Left lung (tissue), 10 donors: ENCODE data around the gene ABCB4. TPM values are rescaled to one million over a fixed set of nuclear protein-coding genes. Genes with fewer than 3 reads are reported as not detected.

Source experiments
- ATAC-seq: fragments of 200-7000 bp; cut with Tn5 transposase; one replicate; pipeline ENCODE4 v1.9.1; 2020; ENCODE audit warnings: moderate library complexity
- DNase-seq, 4 donors: peaks; one replicate each; pipeline ENCODE4 v3.0.0-alpha.2; 2013 to 2020
- H3K27ac ChIP-seq, 2 donors: fragments of 200-600 bp; sonication (generic) in 1 of 2; one replicate each; pipeline versions ENCODE4 v1.5.0 to v1.8.0; 2020 to 2021
- H3K27me3 ChIP-seq, 2 donors: fragments of 200-600 bp; sonication (generic) in 1 of 2; one replicate each; pipeline versions ENCODE4 v1.5.0 to v1.8.0; 2020 to 2021
- H3K36me3 ChIP-seq, 2 donors: fragments of 200-600 bp; sonication (generic) in 1 of 2; one replicate each; pipeline versions ENCODE4 v1.5.0 to v1.8.0; 2020 to 2021
- H3K4me1 ChIP-seq, 2 donors: fragments of 200-600 bp; one replicate each; pipeline ENCODE4 v1.8.0; 2021
- H3K4me3 ChIP-seq, 2 donors: fragments of 200-600 bp; sonication (generic) in 1 of 2; one replicate each; pipeline versions ENCODE4 v1.5.0 to v1.8.0; 2020 to 2021; ENCODE audit warnings: mild to moderate bottlenecking in 1 of 2
- H3K9me3 ChIP-seq, 2 donors: fragments of 200-600 bp; sonication (generic) in 1 of 2; one replicate each; pipeline versions ENCODE4 v1.5.0 to v1.8.0; 2020 to 2021
- intact Hi-C, 2 donors: fragments of 100-400 bp; cut with DNase I; formaldehyde crosslinking; loops; one replicate each; pipeline versions ENCODE4 v1.11.2 to v1.14.2; 2022
- polyA plus RNA-seq, 6 donors: library from polyadenylated mRNA; unstranded; fragments of 120-200 nt; gene quantifications; one replicate each; pipeline ENCODE4 v1.2.1, GENCODE V29; 2013; ENCODE audit not compliant: insufficient read length in 6 of 6
- total RNA-seq, 2 donors: library from RNA; stranded (reverse); fragmentation: NEBNext Ultra II Directional; extraction: Animal tissue kit (Norgen Biotek cat#: 25700); gene quantifications; one replicate each; pipeline ENCODE4 v1.2.1, GENCODE V29; 2021
- TF ChIP-seq, protein P1 (sequence below), 2 donors: fragments of 200-600 bp; sonication (generic) in 1 of 2; IDR thresholded peaks; one replicate each; pipeline versions ENCODE4 v1.5.0 to v1.8.0; 2021; ENCODE audit warnings: antibody characterized with exemption in 2 of 2
- donor health status: DM: no; HTN: yes; CAD: no.
- donor health status: DM: no; HTN: no; CAD: no.

The ABCB4 gene
- total and polyA plus RNA-seq, 8 donors: 0.16 to 1.8 (median 1.1) TPM

DNA sequence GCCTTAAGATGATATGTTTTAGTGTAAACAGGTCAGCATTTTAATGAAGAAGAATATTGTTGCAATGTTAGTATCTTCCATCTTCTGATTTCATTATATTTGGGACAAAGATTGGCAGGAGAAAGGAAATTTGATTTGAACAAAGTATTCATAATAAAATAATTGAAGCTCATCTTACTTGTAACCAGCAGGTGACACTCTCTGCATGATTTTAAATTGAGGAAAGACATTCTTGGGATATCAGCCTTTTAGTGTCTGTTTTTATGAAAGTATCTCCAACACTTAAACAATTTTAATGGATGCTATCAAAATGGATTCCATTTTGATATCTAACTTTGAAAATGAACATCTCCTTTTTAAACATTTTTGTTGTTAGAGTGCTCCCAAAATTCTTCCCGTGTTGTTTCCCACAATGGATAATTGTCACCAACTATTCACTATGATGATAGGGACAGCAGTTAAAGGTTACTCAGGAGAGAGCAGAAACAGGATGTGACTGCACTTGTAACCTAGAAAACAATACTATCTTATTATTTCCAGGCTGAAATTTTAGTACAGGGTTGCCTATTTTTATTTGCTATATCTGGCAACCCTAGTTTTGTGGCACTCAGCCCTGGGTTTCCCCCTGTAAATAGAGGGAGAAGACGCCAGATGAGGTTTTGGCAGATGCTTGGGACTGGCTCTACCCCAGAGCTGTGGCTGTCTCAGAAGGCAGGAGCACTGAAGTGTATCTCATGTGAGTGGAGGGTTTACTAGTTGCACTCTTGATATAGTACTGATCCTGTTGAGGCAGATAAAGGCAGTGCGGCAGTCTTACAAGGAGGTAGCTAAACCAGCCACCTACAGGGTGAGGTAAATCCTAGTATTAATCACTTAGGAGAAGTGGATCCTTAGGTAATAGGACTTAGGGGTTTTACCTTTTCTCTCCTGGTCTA is 31.0 kb upstream of the ABCB4 start:
- TF ChIP-seq, protein P1, sequence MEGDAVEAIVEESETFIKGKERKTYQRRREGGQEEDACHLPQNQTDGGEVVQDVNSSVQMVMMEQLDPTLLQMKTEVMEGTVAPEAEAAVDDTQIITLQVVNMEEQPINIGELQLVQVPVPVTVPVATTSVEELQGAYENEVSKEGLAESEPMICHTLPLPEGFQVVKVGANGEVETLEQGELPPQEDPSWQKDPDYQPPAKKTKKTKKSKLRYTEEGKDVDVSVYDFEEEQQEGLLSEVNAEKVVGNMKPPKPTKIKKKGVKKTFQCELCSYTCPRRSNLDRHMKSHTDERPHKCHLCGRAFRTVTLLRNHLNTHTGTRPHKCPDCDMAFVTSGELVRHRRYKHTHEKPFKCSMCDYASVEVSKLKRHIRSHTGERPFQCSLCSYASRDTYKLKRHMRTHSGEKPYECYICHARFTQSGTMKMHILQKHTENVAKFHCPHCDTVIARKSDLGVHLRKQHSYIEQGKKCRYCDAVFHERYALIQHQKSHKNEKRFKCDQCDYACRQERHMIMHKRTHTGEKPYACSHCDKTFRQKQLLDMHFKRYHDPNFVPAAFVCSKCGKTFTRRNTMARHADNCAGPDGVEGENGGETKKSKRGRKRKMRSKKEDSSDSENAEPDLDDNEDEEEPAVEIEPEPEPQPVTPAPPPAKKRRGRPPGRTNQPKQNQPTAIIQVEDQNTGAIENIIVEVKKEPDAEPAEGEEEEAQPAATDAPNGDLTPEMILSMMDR (IDR thresholded peaks at IDR 0.05): peak in 1 of 2 donors; percentile 29
- no peaks in the 10 kb centered on the region for H3K9me3 ChIP-seq
- ATAC-seq: no peak
- H3K4me1 ChIP-seq: no peaks in the 10 kb centered on the region
- no peak overlapping the region for H3K27ac ChIP-seq
- peak in 1 of 4 donors; percentile 18 for DNase-seq
- H3K36me3 ChIP-seq: no peaks in the 10 kb centered on the region
- H3K4me3 ChIP-seq: no peak overlapping the region
- intact Hi-C loops: no loop called here
- no peaks in the 10 kb centered on the region for H3K27me3 ChIP-seq

DNA sequence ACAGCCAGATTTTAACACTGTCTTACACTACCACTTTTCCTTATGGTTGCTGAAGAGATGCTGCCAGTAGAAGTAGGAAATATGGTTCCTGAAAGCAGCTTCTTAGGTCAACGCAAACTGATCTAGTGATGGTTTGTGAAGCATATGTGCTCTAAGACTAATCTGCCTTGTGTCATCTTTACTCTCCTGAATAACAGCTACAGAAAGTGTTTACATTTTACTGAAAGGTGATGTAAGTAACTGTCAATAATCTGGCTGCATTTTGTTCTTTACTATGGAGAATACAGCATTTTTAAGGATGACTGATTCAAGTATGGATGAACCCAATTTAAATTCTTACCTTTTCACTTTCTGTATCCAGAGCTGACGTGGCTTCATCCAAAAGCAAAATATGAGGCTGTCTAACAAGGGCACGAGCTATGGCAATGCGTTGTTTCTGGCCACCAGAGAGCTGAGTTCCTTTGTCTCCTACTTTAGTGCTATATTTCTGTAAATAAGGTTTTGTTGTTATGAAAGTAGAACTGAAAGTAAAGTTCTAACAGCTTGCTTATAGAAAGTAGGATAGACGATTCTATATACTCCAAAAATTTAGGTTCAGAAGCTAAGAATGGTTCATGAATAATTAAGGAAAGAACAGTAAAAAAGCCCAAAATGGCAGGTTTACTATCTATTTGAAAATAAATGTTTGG is 30.2 kb upstream of the ABCB4 start:
- no peaks in the 10 kb centered on the region for H3K36me3 ChIP-seq
- no peak overlapping the region for H3K4me3 ChIP-seq
- ATAC-seq: no peak
- no peak overlapping the region for H3K27ac ChIP-seq
- DNase-seq: no peak
- TF ChIP-seq, protein P1 (IDR thresholded peaks at IDR 0.05): no peak
- no peaks in the 10 kb centered on the region for H3K4me1 ChIP-seq
- H3K9me3 ChIP-seq: no peaks in the 10 kb centered on the region
- no peaks in the 10 kb centered on the region for H3K27me3 ChIP-seq
- intact Hi-C loops: no loop called here

GRCh38 chr7:87505122-87505521 is 29.6 kb upstream of the ABCB4 start:
- DNase-seq (no peak), ATAC-seq (no peak)
- TF ChIP-seq, protein P1 (IDR thresholded peaks at IDR 0.05): no peak
- H3K4me3 ChIP-seq: no peak overlapping the region
- no peak overlapping the region for H3K27ac ChIP-seq
- no peaks in the 10 kb centered on the region for H3K9me3 ChIP-seq
- intact Hi-C loops: no loop called here
- no peaks in the 10 kb centered on the region for H3K36me3 ChIP-seq
- H3K4me1 ChIP-seq: no peaks in the 10 kb centered on the region
- H3K27me3 ChIP-seq: no peaks in the 10 kb centered on the region

GRCh38 chr7:87499494-87499893 is 24.0 kb upstream of the ABCB4 start:
- H3K4me1 ChIP-seq: no peaks in the 10 kb centered on the region
- TF ChIP-seq, protein P1 (IDR thresholded peaks at IDR 0.05): no peak
- no peak for ATAC-seq
- H3K9me3 ChIP-seq: peaks cover 0 to under 1% of the 10 kb centered on the region in 2 donors
- intact Hi-C loops: no loop called here
- no peaks in the 10 kb centered on the region for H3K36me3 ChIP-seq
- DNase-seq: no peak
- no peak overlapping the region for H3K4me3 ChIP-seq
- H3K27ac ChIP-seq: no peak overlapping the region
- H3K27me3 ChIP-seq: no peaks in the 10 kb centered on the region

- TF ChIP-seq, protein P1 (IDR thresholded peaks at IDR 0.05): no peak
- intact Hi-C loops: no loop called here
- Histone ChIP-seq H3K4me3 (no peak overlapping the region), H3K36me3 (no peaks in the 10 kb centered on the region), H3K4me1 (no peaks in the 10 kb centered on the region), H3K9me3 (peaks cover 0 to 2% of the 10 kb centered on the region in 2 donors), H3K27me3 (no peaks in the 10 kb centered on the region), H3K27ac (no peak overlapping the region)
- no peak for ATAC-seq
- DNase-seq: no peak
Measured at GRCh38 chr7:87498893-87499292, 23.4 kb upstream of the ABCB4 start.
